ENCODE measurements around the gene C16orf92. TPM values are rescaled to one million over a fixed set of nuclear protein-coding genes. Genes with fewer than 3 reads are reported as not detected.

Gene C16orf92, protein sequence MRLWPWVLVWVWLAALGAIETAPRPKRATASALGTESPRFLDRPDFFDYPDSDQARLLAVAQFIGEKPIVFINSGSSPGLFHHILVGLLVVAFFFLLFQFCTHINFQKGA
- total RNA-seq, result not detected in 2 replicates

DNA sequence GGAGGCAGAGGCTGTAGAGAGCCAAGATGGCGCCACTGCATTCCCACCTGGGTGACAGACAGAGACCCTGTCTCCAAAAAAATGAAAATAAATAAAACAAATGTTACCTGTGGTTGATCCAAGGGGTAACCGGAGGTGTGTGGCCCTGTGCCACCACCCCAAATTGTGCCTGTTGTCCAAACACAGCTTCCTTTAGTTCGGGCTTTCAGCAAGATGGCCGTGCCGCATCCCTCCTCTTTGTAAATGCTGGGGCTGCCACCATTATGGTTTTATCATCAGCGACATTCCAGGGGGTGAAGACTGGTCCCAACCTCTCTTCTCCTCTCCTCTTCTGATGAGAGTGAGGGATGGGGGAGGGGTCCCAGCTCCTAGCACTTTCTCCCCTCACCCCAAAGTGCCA lies at the start of gene C16orf92:
Gene C16orf92, plus strand, starts transcription at position 312 of the 400 bp plus-strand sequence. CDS start 143 bp downstream, outside the sequence.

DNA sequence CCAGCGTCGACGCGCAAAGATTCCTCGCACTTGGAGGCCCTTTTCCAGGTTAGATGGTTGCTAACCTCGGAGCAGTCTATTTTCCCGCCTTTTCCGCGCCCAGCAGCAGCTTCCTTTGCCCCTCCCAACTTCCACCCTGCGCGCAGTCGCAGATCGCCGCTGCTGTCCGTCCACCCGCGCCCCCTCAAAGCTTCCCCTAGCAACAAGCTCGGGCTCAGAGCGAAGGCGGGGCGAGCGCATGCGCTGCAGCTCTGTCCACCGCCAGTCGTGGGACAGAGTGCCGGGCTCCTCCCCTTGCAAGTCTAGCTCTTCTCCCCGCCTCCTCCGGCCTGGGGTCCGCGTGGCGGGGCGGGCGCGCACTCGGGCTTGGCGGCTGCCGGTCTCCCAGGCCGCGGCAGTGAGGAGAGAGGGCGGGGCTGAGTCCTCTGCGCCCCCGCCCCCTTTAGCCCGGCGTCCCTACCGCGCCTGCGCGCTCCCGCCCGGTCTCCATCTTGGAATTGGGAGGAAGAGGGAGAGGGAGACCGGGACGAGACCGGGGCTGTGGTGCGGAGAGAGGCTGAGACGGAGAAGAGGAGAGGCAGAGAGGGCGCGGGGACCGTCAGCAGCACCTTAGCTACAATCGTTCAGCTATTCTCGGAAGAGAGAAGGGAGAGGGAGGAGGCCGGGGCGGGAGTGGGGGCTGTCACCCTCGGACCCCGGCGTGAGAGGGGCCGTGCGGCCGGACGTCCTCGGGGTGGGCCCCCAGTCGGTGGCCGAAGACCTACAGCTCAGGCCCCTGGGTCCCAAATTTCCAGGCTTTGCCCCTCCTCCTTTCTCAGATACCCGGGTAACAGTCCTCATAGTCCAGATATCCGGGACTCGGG lies 49.4 kb upstream of the C16orf92 start, which contains the start of gene TAOK2:
Gene TAOK2, plus strand, starts transcription at position 485 of the 863 bp plus-strand sequence. CDS start 3,905 bp downstream, outside the sequence.

DNA sequence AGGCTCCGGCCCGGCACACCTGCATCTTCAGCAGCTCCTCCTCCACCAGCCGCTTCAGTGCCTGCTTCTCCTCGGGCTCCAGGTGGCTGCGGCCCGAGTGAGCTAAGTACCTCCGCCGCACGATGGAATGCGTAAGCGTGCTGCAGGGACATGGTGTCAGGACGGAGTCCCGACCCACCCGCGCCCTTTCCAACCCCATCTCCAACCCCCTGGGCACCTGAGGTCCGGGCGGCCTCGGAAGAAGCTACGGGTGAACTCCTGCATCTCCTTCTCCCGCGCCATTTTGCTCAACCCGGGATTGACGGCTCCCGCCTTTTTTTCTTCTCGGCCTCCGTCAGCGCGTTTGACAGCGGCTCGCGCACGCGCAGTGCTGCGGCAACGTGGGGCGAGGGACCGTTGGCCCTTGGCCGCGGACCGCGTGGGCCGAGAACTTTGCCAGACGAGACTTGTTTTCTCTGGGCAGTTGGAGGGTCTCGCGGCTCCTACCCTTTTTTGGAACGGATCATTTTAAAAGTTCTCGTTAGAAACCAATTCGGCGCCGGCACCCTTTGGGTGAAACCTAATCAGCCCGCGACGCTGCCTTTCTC lies 27.6 kb upstream of the C16orf92 start, which contains the start of gene HIRIP3:
Gene HIRIP3, minus strand, starts transcription at position 294 of the 587 bp plus-strand sequence. Its CDS starts 12 bp downstream, at position 282.

DNA sequence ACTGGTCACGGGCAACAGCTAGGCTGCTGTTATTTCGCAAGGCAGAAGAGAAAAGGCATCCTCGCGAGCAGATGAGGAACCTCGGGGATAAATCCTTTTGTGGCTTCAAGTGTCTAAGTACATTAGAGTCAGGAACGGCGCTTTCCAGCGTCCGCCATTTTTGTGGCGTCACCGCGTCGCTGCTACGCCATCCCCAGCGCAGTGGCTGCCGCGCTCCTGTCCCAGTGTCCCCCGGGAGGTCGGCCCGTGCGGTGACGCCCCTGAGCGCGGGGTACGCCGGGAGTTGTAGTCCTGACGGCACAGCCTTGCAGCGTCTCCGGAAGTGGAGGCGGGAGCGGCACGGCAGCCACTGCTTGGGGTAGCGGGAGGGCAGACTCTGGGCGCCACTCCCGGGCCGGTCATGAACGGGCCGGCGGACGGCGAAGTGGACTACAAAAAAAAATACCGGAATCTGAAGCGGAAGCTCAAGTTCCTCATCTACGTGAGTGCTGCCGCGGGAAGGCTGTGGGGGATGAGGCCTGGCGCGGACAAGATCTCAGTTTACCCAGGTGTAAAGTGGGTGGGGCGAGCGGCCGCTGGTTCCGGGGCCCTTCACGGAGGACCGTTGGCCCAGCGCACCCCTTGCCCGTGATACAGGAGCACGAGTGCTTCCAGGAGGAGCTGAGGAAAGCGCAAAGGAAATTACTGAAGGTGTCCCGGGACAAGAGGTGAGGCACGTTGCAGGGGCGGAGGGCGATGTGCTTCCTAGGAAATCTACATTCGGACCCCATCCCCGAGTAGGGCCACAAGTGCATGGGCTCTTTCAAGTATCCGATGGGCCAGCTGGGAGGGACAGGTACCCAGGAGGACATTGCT lies 26.9 kb upstream of the C16orf92 start, which contains the start of gene INO80E:
Gene INO80E, plus strand, starts transcription at position 331 of the 855 bp plus-strand sequence. Its CDS starts 70 bp downstream, at position 401.

DNA sequence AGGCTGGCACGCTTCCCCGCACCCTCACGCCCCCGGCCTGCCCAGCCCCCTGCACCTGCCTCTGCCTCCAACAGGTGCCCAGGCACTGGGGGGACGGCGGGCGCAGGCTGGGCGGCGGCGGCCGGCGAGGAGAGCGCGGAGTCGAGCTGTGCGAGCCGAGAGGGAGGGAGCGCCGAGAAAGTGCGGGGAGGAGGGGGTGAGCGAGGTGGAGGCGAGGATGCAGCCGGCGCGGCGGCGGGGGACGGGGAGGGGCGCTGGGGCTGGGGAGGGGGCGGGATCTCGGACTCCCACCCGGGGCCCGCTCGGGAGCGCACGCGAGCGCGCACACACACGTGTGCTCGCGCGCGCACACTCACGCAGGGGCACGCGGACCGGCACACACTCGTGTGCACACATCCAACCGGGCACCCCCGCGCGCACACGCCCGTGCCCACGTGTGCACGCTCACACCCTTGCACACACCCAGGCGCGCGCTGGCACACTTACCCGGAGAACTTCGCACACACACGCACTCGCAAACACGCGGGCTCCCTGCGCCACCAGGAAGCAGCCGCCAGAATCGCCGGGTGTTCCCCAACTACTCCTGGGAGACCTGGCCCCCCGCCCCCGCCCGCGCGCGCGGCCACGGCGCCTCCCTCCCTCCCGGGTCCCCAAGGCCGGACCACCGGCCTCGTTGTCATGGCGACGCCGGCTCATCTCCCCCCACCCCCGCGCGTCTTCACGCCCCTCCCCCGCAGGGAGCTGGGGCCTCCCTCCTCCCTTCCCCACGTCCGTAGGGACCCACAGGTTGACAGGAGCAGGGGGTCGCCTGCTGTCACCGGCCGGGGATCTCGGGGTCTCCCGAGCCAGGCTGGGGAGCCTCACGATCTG lies 11.9 kb upstream of the C16orf92 start, which contains the start of gene DOC2A:
Gene DOC2A, minus strand, starts transcription at position 184 of the 870 bp plus-strand sequence. CDS start 805 bp downstream, outside the sequence.

DNA sequence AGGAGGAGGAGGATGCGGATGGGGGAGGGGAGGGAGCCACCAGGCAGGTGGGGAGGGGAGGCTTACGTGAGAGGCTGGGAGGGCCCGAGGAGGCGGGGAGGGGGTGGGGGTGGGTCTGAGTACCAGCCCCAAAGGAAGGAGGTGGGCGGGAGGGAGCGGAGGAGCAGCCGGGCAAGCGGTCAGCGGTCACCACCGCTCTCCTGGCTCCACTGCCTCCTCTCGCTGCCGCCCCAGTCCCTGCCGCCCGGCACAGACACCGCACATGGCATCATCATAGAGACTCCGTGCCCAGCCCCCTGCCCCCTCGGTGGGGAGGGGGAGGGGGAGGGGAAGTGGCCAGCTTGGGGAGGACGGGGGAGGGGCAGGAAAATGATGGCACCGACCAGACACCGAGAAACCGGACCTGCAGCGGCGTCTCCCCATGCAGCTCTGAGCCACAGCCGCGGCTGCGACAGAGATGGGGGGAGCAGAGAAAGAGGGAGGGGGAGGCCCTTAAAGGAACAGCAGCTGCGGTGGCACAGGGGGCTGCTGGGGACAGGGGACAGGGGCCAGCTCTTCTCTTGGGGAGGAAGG lies 7.9 kb downstream of the C16orf92 start, which contains the start of gene TLCD3B:
Gene TLCD3B, minus strand, starts transcription at position 431 of the 573 bp plus-strand sequence. CDS start 744 bp downstream, outside the sequence.

DNA sequence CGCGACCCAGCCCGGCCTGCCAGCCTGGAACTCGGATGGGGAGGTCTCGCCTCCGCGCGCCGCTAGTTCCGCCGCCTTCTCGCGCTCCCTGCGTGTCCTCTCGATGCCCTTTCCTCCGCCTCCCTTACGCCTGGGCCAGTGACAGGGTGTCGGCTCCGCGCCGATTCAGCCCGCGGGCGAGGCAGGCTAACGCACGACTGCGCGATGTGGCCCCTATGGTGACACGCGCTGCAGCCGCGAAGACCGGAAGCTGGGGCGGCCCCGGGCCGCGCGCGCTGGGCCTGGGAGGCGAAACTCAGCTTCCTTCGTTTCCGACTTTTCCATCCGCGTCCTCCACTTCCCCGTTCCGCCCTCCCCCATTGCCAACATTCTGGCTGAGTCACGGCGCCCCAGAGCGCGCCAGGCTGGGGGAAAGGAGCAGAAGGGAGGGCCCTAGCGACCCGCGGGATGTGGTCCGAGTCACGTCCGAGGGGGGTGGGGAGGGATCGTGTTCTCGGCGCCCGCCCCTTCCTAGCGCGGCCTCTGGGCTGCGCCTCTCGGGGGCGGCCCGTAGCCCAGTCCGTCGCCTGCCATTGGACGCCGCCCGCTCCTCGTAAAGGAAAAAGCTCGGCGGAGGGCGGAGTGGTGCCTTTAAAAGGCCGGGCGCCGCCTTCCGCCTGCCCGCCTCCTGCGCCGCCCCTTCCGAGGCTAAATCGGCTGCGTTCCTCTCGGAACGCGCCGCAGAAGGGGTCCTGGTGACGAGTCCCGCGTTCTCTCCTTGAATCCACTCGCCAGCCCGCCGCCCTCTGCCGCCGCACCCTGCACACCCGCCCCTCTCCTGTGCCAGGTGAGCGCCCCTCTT lies 42.3 kb downstream of the C16orf92 start, which contains the start of gene ALDOA:
Gene ALDOA, plus strand, starts transcription at position 659 of the 841 bp plus-strand sequence. CDS start 1,138 bp downstream, outside the sequence.

Other genes starting within 250 kb of the C16orf92 start
- gene ZG16, start 244.9 kb upstream of the C16orf92 start, total RNA-seq, result 0.33 and 1.2 TPM in 2 replicates
- gene KIF22, start 232.4 kb upstream of the C16orf92 start, total RNA-seq, result 40.1 and 81.7 TPM in 2 replicates
- gene MAZ, start 216.7 kb upstream of the C16orf92 start, total RNA-seq, result 411 and 461 TPM in 2 replicates
- 1.2 and 13.3 TPM in 2 replicates for gene PRRT2, start 211.0 kb upstream of the C16orf92 start, total RNA-seq
- gene PAGR1, start 207.0 kb upstream of the C16orf92 start, total RNA-seq, result 42.0 and 44.8 TPM in 2 replicates
- 38.1 and 71.7 TPM in 2 replicates for gene MVP, start 202.7 kb upstream of the C16orf92 start, total RNA-seq
- gene CDIPT, start 160.0 kb upstream of the C16orf92 start, total RNA-seq, result 66.7 and 80.3 TPM in 2 replicates
- gene SEZ6L2, start 123.6 kb upstream of the C16orf92 start, total RNA-seq, result 1.2 and 2.7 TPM in 2 replicates
- 0.79 TPM in 1 of 2 replicates, not detected in the other for gene ASPHD1, start 122.7 kb upstream of the C16orf92 start, total RNA-seq
- gene KCTD13, start 97.0 kb upstream of the C16orf92 start, total RNA-seq, result 13.0 and 15.7 TPM in 2 replicates
- 65.6 and 66.7 TPM in 2 replicates for gene TMEM219, start 61.1 kb upstream of the C16orf92 start, total RNA-seq
- gene TAOK2, start 49.3 kb upstream of the C16orf92 start, total RNA-seq, result 65.2 and 74.3 TPM in 2 replicates
- 9.8 and 10.5 TPM in 2 replicates for gene HIRIP3, start 27.6 kb upstream of the C16orf92 start, total RNA-seq
- 34.9 and 52.2 TPM in 2 replicates for gene INO80E, start 27.0 kb upstream of the C16orf92 start, total RNA-seq
- gene DOC2A, start 12.2 kb upstream of the C16orf92 start, total RNA-seq, result not detected in 2 replicates
- gene TLCD3B, start 8.1 kb downstream of the C16orf92 start, total RNA-seq, result not detected in 2 replicates
- gene ALDOA, start 42.6 kb downstream of the C16orf92 start, total RNA-seq, result 572 and 1,018 TPM in 2 replicates
- gene PPP4C, start 52.8 kb downstream of the C16orf92 start, total RNA-seq, result 273 and 323 TPM in 2 replicates
- 1.6 and 4.7 TPM in 2 replicates for gene TBX6, start 68.7 kb downstream of the C16orf92 start, total RNA-seq
- 44.5 and 59.7 TPM in 2 replicates for gene YPEL3, start 73.0 kb downstream of the C16orf92 start, total RNA-seq
- 1.1 and 2.7 TPM in 2 replicates for gene GDPD3, start 90.3 kb downstream of the C16orf92 start, total RNA-seq
- gene MAPK3, start 100.0 kb downstream of the C16orf92 start, total RNA-seq, result 36.5 and 36.7 TPM in 2 replicates
- gene CORO1A, start 160.4 kb downstream of the C16orf92 start, total RNA-seq, result 5.1 and 5.7 TPM in 2 replicates
- 42.0 and 117 TPM in 2 replicates for gene BOLA2B, start 170.5 kb downstream of the C16orf92 start, total RNA-seq
- 21.9 and 46.3 TPM in 2 replicates for gene SLX1A, start 170.7 kb downstream of the C16orf92 start, total RNA-seq
- gene SULT1A3, start 176.1 kb downstream of the C16orf92 start, total RNA-seq, result 4.1 and 4.7 TPM in 2 replicates
- 0.33 and 0.39 TPM in 2 replicates for gene NPIPB13, start 225.3 kb downstream of the C16orf92 start, total RNA-seq

Data from placental epithelial cell (primary cell).